SK-N-MC (cell line): ENCODE data around the gene SPSB1.

Experiments used
- DNase-seq: peaks from one replicate; pipeline ENCODE4 v3.0.0-alpha.2; 2011; ENCODE audit warnings: low read depth, low spot score
- H3K27ac ChIP-seq: fragments of 200-600 bp; sonication (generic); 2 replicates; pipeline ENCODE4 v1.5.1; 2016; ENCODE audit warnings: mixed run types
- H3K36me3 ChIP-seq: fragments of 200-600 bp; sonication (generic); 2 replicates; pipeline ENCODE4 v1.6.1; 2017; ENCODE audit warnings: antibody characterized with exemption, low read length, mixed read lengths; ENCODE audit not compliant: insufficient read depth
- H3K4me3 ChIP-seq: fragments of 200-600 bp; sonication (generic); 2 replicates; pipeline ENCODE4 v1.5.1; 2016
- H3K9ac ChIP-seq: fragments of 200-600 bp; sonication (generic); 2 replicates; pipeline ENCODE4 v1.8.0; 2017; ENCODE audit warnings: mixed run types, mixed read lengths; ENCODE audit not compliant: insufficient read length
- H3K9me3 ChIP-seq: fragments of 200-600 bp; sonication (generic); 2 replicates; pipeline ENCODE4 v1.6.1; 2017; ENCODE audit warnings: low read depth, mild to moderate bottlenecking, antibody characterized with exemption, low read length, moderate library complexity, mixed read lengths
- EZH2 ChIP-seq: fragments of 200-600 bp; sonication (generic); IDR thresholded peaks from one replicate; pipeline ENCODE4 v1.6.1; 2017; ENCODE audit warnings: antibody characterized with exemption
- FOXP2 ChIP-seq: optimal IDR thresholded peaks from 2 replicates; pipeline ENCODE3; 2011; ENCODE audit warnings: mild to moderate bottlenecking, moderate library complexity; ENCODE audit not compliant: insufficient read depth; ENCODE audit errors: extremely low read length, control extremely low read depth
- POLR2AphosphoS5 ChIP-seq: IDR thresholded peaks from 2 replicates; pipeline ENCODE4 v1.6.1; 2012; ENCODE audit warnings: mild to moderate bottlenecking, low read depth, low read length, borderline replicate concordance

The SPSB1 gene

DNA sequence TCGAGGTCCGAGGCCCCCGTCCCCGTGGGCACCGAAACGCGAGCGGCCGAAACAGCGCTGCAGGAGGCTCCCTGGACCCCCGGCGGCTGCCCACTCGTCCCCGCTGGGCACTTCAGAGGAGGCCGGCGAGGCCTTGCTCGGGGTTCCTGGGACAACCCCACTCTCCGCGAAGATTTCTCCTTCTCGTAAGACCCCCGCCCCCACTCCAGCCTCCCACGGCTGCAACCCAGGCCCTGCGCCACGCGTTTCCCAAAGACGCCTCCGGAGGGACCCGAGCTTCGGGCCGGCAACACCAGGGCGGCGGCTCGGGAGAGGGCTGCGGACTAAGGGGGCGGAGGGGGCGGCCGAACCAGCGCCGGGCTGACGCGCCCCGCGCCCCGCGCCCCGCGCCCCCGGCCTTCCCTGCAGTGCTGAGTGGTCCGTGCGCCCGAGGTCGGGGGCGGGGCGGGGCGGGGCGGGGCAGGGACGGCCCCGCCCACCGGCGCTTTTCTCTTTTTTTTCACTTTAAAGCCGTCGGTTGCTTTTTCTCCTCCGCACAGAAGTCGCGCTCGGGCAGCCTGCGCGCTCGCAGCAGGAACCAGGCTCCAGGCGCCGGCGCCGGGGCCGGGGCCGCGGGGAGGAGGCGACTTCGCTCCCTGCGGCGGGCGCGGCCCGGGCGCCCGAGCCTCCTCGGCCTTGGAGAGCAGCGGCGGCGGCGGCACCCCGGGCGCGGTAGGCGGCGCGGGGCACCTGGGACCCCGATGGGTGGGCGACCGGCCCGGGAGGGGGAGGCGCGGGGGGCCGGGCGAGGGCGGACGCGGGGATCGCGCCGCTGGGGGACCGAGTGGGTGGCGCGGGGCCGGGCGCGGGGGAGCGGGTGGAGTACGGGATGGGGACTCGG, at the start of gene SPSB1:
Gene SPSB1 (plus strand): TSS at position 534 of the 880 bp plus-strand sequence. CDS start 62,998 bp downstream, outside the sequence.
- no peak within 1 kb of the TSS for H3K27ac ChIP-seq

DNA sequence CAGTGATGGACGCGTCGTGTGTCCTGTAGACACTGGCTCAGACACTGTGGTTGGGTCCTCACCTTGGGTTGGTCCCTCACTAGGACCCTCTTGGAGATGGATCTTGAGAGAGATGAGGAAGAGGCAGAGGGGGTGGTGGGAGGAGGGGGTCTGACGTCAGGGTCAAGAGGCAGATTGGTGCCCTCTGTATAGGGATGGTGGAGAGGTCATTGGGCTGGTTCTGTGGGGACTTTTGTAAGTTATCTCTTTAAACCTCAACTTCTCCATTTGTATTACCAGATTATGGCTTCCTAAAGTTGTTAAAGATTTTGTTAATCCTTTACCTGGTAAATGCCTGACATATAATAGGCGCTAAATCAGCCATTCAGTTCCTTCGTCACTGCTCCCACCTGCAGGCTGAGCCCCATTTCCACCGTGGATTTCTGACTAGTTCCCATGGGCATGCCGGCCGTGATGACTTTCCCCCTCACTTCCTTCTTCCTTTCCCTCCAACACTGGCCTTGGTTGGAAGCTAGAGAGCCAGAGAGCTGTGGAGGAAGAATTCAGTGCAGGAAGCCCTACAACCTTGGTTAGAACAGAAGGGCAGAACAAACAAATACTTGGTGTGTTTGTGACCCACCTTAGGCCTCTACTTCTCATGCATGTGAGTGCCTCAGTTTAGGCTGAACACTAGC, 49.5 kb upstream of the SPSB1 start:
- no peak for DNase-seq
- H3K4me3 ChIP-seq: no peak overlapping the region
- no peak overlapping the region for H3K9ac ChIP-seq
- no peak overlapping the region for H3K27ac ChIP-seq
- TF ChIP-seq EZH2: no peak
- no peak for TF ChIP-seq POLR2AphosphoS5
- TF ChIP-seq FOXP2: no peak
- no peaks in the 10 kb centered on the region for H3K9me3 ChIP-seq
- no peaks in the 10 kb centered on the region for H3K36me3 ChIP-seq

More for the DNA sequence above, at the start of gene SPSB1:
- Histone ChIP-seq H3K9ac (peak within 1 kb of the TSS; percentile 69), H3K36me3 (no peaks in the 10 kb centered on the region), H3K9me3 (0 out of 2 replicates have a peak, but pooled peaks cover 5% of the 10 kb centered on the region), H3K4me3 (peak within 1 kb of the TSS; percentile 80)
- DNase-seq: no peak
- TF ChIP-seq POLR2AphosphoS5 (peak; percentile 73), FOXP2 (no peak)

DNA sequence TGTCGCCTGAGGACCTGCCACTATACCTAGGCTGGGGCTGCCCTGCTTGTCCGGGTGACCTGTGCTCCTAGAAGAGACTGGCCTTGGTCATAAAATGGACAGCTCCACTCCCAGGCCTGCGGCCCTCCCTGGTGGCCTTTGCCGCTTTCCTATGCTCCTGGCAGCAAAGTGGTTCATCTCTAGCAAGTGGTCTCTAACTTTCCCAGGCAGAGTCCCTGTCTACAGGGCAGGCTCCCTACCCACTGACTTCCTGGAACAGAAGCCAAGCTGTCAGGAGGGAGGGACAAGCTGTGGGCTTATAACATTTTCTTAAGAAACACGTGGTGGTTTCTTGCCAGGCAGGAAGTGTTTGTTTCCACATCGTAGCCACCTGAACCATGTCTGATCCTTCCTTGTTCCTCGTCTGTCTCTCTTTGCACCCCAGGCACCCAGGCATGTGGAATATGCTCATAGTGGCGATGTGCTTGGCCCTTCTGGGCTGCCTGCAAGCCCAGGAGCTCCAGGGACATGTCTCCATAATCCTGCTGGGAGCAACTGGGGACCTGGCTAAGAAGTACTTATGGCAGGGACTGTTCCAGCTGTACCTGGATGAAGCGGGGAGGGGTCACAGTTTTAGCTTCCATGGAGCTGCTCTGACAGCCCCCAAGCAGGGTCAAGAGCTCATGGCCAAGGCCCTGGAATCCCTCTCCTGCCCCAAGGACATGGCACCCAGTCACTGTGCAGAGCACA, 48.0 kb upstream of the SPSB1 start:
- no peak for DNase-seq
- no peaks in the 10 kb centered on the region for H3K36me3 ChIP-seq
- TF ChIP-seq POLR2AphosphoS5 (no peak), FOXP2 (no peak)
- no peak overlapping the region for H3K4me3 ChIP-seq
- no peaks in the 10 kb centered on the region for H3K9me3 ChIP-seq
- H3K9ac ChIP-seq: no peak overlapping the region
- no peak overlapping the region for H3K27ac ChIP-seq

DNA sequence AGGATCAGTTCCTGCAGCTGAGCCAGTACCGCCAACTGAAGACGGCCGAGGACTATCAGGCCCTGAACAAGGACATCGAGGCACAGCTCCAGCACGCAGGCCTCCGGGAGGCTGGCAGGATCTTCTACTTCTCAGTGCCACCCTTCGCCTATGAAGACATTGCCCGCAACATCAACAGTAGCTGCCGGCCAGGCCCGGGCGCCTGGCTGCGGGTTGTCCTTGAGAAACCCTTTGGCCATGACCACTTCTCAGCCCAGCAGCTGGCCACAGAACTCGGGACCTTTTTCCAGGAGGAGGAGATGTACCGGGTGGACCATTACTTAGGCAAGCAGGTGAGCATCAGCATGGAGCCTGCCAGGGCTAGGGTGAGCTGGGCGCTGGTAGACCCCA, 47.5 kb upstream of the SPSB1 start:
- H3K9ac ChIP-seq: no peak overlapping the region
- TF ChIP-seq EZH2: no peak
- no peak for TF ChIP-seq FOXP2
- TF ChIP-seq POLR2AphosphoS5: no peak
- no peak overlapping the region for H3K27ac ChIP-seq
- no peaks in the 10 kb centered on the region for H3K9me3 ChIP-seq
- H3K4me3 ChIP-seq: no peak overlapping the region
- no peaks in the 10 kb centered on the region for H3K36me3 ChIP-seq
- no peak for DNase-seq

DNA sequence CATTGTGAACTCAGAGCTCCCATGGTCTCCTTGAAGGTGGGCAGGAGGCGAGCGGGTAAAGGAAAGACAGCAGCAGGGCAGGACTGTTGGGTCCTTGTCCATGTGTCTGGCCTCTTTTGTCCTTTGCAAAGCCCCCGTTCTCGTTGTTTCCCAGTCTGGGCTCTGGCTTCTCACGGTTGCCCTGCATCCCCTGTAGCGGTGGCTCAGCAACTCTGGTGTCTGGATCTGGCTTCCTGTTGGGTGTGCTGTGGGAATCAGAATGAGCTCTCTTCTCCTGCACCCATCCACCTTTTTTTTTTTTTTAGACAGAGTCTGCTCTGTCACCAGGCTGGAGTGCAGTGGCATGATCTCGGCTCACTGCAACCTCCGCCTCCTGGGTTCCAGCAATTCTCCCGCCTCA, 47.0 kb upstream of the SPSB1 start:
- Histone ChIP-seq H3K9ac (no peak overlapping the region), H3K27ac (no peak overlapping the region), H3K9me3 (no peaks in the 10 kb centered on the region), H3K4me3 (no peak overlapping the region), H3K36me3 (no peaks in the 10 kb centered on the region)
- TF ChIP-seq EZH2 (no peak), POLR2AphosphoS5 (no peak), FOXP2 (no peak)
- no peak for DNase-seq

DNA sequence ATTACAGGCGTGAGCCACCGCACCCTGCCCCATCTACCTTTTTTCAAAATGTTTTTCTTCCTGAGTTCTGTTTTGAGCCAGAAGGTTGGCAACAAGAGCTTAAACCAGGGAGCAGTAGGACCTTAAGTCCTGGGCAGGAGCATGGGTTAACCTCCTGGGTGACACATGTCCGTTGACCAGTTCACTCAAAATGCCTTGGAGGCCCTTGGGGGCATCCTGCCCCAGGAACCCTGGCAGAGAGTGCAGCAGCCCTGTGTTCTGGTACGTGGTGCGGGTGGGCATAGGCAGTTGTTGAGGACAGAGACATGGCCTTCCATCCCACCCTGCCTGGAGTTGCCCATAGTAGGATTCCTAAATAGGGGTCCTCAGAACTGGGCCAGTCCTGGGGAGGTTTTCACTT, 46.5 kb upstream of the SPSB1 start:
- no peak overlapping the region for H3K27ac ChIP-seq
- no peak for DNase-seq
- no peaks in the 10 kb centered on the region for H3K36me3 ChIP-seq
- H3K9ac ChIP-seq: no peak overlapping the region
- TF ChIP-seq FOXP2 (no peak), POLR2AphosphoS5 (no peak), EZH2 (no peak)
- no peaks in the 10 kb centered on the region for H3K9me3 ChIP-seq
- H3K4me3 ChIP-seq: no peak overlapping the region

DNA sequence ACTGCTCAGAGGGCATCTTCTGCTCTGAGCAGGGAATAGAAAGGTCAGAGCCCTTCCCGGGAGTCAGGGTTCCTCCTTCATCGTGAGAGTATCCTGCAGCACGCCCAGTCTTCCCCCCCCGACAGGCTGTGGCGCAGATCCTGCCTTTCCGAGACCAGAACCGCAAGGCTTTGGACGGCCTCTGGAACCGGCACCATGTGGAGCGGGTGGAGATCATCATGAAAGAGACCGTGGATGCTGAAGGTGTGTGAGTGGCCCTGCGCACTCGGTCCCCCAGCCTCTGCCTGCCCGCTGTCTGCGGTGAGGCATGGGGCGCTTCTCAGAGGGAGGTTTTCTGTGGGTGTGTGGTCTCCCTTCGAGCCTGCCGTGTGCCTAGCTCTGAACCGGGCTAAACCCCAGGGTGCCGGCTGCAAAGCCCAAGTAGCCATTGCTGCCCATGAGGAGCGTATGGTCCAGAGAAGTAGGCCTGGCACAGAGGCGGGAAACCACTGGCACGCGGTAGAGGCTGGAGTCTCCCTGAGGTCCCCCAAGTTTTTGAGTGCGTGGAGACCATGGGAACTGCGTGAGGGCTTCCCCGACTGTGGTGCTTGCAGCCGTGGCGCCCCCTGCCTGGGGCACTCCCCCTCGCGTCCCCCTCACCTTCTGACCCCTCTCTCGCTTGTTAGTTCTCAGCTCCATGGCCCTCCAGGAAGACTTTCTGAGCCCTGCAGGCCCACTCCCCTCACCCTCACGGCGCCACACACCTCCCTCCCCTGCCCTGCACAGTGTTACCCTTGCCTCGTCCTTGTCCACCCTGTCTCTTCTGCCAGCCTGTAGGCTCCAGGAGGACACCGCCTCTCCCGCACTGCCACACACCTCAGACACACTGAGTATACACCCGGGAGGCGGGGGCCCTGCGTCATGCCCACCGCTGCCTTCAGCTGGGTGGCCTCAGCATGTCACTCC, 45.6 kb upstream of the SPSB1 start:
- Histone ChIP-seq H3K9me3 (no peaks in the 10 kb centered on the region), H3K36me3 (no peaks in the 10 kb centered on the region), H3K27ac (no peak overlapping the region), H3K9ac (no peak overlapping the region), H3K4me3 (no peak overlapping the region)
- no peak for DNase-seq
- no peak for TF ChIP-seq FOXP2
- TF ChIP-seq EZH2: no peak
- TF ChIP-seq POLR2AphosphoS5: no peak

DNA sequence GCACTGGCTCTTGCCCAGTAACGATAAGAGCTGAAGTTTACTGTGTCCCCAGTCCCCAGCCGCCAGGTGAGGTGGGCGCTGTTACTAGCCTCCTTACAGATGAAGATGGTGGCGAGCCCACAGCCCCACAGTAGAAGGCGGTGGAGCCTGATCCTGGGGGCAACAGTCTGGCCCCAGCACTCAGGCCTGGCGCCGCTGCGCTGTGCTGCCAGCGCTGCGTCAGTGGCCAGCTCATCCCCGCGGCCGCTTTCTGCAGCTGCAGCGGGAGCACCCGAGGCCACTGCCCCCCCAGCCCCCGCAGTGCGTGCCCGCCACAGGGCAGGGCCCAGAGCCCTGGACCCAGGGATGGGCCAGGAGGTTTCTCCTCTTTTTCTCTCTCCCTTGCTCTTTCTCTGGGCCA, 44.8 kb upstream of the SPSB1 start:
- Histone ChIP-seq H3K4me3 (no peak overlapping the region), H3K27ac (no peak overlapping the region), H3K9ac (no peak overlapping the region), H3K36me3 (no peaks in the 10 kb centered on the region), H3K9me3 (no peaks in the 10 kb centered on the region)
- TF ChIP-seq EZH2 (no peak), FOXP2 (no peak), POLR2AphosphoS5 (no peak)
- no peak for DNase-seq
